Measurements from ENCODE around the gene HGF. TPM values are rescaled to one million over a fixed set of nuclear protein-coding genes. Genes with fewer than 3 reads are reported as not detected.
"Not testable (repeated sequence)": the region's sequence is repeated elsewhere in the genome, so short reads cannot be mapped to it uniquely, and the experiment has no call there.

The HGF gene
- total RNA-seq, 2 experiments from 2014 or later = not detected

DNA sequence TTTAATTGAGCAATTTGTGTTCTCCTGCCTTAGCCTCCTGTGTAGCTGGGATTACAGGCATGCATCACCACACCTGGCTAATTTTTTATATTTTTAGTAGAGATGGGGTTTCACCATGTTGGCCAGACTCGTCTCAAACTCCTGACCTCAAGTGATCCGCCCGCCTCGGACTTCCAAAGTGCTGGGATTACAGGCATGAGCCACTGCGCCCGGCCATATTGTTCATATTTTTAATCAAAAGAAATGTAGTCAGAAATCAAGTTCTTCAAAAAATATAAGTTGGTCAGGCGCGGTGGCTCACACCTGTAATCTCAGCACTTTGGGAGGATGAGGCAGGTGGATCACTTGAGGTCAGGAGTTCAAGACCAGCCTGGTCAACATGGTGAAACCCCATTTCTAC lies 47.6 kb downstream of the HGF start:
- H3K27me3 Mint-ChIP-seq; H3K9me3 Mint-ChIP-seq; ATAC-seq (ENCODE audit: low read depth); H3K4me1 Mint-ChIP-seq; H3K36me3 Mint-ChIP-seq; H3K4me3 Mint-ChIP-seq; POLR2A ChIA-PET; H3K27ac Mint-ChIP-seq; DNase-seq: not testable (repeated sequence)

DNA sequence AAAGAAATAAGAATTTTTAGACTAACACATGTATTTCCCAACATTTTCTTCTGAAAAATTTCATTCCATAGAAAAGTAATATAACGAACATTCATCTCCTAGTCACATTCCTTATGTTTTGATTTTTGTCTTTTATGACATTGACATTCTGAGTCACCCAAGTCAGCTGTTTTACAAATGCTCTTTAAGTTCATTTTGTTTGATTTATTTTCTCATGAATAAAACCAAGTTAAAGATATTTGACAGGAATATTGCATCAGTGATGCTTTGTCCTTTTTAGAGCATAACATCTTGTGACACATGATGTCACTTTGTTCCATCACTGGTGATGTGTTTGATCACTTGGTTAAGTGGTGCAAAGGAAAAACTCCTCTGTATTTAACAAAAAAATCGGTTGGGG lies 48.4 kb downstream of the HGF start:
- DNase-seq = no peak
- Mint-ChIP-seq H3K4me1 (no peaks in the 10 kb centered on the region), H3K36me3 (no peaks in the 10 kb centered on the region), H3K27ac (no peak overlapping the region), H3K27me3 (peaks cover 2% of the 10 kb centered on the region), H3K4me3 (no peak overlapping the region), H3K9me3 (no peaks in the 10 kb centered on the region)
- POLR2A ChIA-PET = no interaction called here
- ATAC-seq (ENCODE audit: low read depth) = no peak

DNA sequence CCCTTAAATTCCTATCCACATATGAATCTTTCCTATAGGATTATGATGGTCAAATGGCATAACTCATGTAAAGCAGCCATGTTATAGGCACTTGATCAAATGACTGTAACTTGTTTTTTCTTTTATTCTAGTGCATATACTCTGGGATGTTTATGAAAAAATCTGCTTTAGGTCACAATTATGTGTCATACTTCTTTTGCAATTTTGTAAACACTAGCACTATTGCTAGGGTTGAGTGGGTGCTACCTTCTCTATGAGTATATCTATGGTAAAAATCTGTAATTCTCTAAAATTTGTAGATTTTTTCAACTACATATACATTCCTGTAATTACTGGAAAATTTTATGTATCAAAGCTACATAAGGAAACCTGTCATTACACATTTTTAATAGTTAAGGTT lies 50.0 kb downstream of the HGF start:
- no peaks in the 10 kb centered on the region for H3K4me1 Mint-ChIP-seq
- ATAC-seq (ENCODE audit: low read depth) (no peak), DNase-seq (no peak)
- H3K9me3 Mint-ChIP-seq = no peaks in the 10 kb centered on the region
- no peak overlapping the region for H3K4me3 Mint-ChIP-seq
- no peak overlapping the region for H3K27ac Mint-ChIP-seq
- H3K27me3 Mint-ChIP-seq = peaks cover 2% of the 10 kb centered on the region
- POLR2A ChIA-PET = no interaction called here
- H3K36me3 Mint-ChIP-seq = no peaks in the 10 kb centered on the region

DNA sequence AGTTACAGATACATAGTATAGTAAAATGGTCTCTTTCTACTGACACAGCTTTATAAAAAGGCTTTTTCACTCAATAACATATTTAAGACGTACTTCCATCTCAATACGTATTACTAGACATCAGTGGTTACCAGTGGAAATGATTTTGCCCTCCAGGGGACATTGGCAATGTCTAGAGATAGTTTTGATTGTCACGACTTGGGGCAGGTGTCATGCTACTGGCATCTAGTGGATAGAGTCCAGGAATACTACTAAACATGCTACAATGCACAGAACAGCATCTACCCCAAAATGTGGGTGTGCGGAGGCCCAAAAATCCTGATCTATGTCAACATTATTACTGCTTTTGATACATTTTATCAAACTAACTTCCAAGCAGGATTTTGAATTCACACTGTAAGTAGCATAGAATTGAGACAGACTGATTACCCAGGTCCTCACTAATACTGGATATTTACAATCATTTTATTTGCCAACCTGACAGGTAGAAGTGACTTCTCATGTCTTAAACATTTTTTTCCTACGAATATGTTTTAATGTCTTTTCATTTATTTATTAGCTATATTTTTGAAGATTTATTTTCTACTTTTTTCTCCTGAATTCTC lies 53.8 kb downstream of the HGF start:
- ATAC-seq (ENCODE audit: low read depth) (no peak), DNase-seq (no peak)
- H3K27me3 Mint-ChIP-seq = peaks cover 2% of the 10 kb centered on the region
- H3K4me1 Mint-ChIP-seq = no peaks in the 10 kb centered on the region
- H3K27ac Mint-ChIP-seq = no peak overlapping the region
- POLR2A ChIA-PET = no interaction called here
- no peaks in the 10 kb centered on the region for H3K9me3 Mint-ChIP-seq
- H3K4me3 Mint-ChIP-seq = no peak overlapping the region
- no peaks in the 10 kb centered on the region for H3K36me3 Mint-ChIP-seq

DNA sequence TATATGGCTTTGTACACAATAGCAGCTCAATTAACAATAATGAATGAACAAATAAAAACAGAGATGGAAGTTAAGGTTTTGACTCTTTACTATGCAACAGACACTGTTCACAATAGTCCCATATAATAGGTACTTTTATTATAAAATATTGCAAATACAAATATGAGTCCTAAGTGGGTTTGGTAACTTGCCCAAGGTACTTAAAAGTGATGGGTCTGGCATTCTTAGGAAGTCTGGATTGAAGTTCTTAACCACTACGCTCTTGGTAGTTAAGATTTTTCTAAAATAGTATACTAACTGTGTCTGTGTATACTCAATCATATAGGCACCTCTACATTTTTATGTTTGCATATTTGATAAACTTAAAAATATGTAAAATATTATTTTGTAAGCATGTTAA lies 55.5 kb downstream of the HGF start:
- no peaks in the 10 kb centered on the region for H3K36me3 Mint-ChIP-seq
- peaks cover 2% of the 10 kb centered on the region for H3K27me3 Mint-ChIP-seq
- no peaks in the 10 kb centered on the region for H3K4me1 Mint-ChIP-seq
- H3K9me3 Mint-ChIP-seq = no peaks in the 10 kb centered on the region
- POLR2A ChIA-PET = no interaction called here
- no peak overlapping the region for H3K27ac Mint-ChIP-seq
- DNase-seq = no peak
- no peak for ATAC-seq (ENCODE audit: low read depth)
- no peak overlapping the region for H3K4me3 Mint-ChIP-seq

DNA sequence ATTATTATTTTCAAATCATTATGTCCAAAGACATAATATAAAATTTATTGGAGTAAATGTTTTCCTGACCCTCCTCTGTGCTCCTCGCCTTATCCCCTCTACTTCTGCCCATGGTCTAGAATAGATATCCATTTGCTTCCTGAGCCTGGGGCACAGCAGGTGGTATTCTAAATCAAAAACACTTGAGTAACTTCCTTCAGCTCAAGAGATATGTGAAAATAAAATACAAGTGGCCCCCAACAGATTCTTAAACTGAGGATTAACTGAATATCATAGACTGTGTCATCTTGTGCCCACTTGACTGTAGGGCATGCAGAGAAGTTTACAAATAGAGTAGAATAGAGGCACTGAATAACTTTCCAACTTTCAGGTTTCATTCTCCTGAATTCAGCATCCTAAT lies 59.1 kb downstream of the HGF start:
- no peaks in the 10 kb centered on the region for H3K36me3 Mint-ChIP-seq
- no peak for DNase-seq
- no peak for ATAC-seq (ENCODE audit: low read depth)
- POLR2A ChIA-PET = no interaction called here
- H3K27ac Mint-ChIP-seq = no peak overlapping the region
- no peaks in the 10 kb centered on the region for H3K9me3 Mint-ChIP-seq
- H3K4me3 Mint-ChIP-seq = no peak overlapping the region
- H3K27me3 Mint-ChIP-seq = no peaks in the 10 kb centered on the region
- no peaks in the 10 kb centered on the region for H3K4me1 Mint-ChIP-seq

DNA sequence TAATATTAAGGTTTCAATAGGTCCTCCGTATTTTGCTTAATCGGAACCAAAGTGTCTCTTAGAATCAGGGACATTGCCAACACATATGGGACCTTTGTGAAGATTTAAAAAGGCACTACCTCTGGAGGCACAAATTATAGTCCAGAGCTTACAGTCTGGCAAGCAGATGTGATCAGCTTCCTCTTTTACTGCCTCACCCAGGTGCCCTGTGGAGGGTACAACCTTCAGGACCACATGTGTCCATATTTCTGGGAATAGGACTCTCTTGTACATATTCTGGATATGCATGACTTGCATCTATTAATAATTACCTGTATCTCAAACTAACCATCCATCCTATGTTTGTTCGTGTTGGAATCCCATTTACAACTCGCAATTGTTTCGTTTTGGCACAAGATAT lies 60.0 kb downstream of the HGF start:
- H3K4me3 Mint-ChIP-seq = no peak overlapping the region
- ATAC-seq (ENCODE audit: low read depth) (no peak), DNase-seq (no peak)
- no peak overlapping the region for H3K27ac Mint-ChIP-seq
- POLR2A ChIA-PET = no interaction called here
- no peaks in the 10 kb centered on the region for H3K9me3 Mint-ChIP-seq
- no peaks in the 10 kb centered on the region for H3K4me1 Mint-ChIP-seq
- no peaks in the 10 kb centered on the region for H3K36me3 Mint-ChIP-seq
- H3K27me3 Mint-ChIP-seq = no peaks in the 10 kb centered on the region

DNA sequence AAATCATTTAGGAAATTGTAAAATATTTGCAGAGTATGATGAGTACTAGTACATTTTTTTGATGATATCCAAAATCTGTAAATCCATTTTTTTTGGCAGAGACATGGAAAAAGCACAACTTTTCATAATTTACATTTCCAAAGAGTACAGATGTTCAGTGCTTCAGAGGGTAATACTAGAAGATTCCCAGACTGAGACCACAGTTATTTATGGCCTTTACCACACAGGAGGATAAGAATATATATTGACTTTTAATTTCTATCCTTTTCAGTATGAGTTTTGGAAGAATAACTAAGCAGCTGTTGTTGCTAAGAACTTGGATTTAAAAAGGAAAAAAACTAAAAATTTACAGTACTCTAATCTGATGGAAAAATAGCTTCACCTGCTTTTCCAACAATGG lies 61.9 kb downstream of the HGF start:
- no peak for ATAC-seq (ENCODE audit: low read depth)
- POLR2A ChIA-PET = no interaction called here
- Mint-ChIP-seq H3K9me3 (no peaks in the 10 kb centered on the region), H3K4me3 (no peak overlapping the region), H3K36me3 (no peaks in the 10 kb centered on the region), H3K27ac (no peak overlapping the region), H3K4me1 (no peaks in the 10 kb centered on the region), H3K27me3 (no peaks in the 10 kb centered on the region)
- no peak for DNase-seq

DNA sequence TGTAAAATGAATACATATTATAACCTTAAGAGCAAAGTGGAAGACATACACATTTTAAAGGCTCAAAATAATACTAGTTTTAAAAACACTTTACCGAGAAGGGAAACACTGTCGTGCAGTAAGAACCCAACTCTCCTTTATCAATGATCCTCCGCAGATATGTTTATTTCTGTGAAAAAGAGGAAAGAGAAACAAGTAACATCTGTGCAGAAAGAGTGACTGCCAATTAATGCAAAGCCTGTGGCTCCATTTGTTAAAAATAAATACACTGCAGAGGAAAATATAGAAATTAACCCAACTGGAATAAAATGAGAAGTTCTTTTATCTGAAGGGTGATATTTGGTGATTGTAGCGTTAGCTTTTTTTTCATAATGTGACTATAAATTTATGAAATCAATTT lies 62.7 kb downstream of the HGF start:
- H3K36me3 Mint-ChIP-seq = no peaks in the 10 kb centered on the region
- POLR2A ChIA-PET = no interaction called here
- H3K4me1 Mint-ChIP-seq = no peaks in the 10 kb centered on the region
- no peak for DNase-seq
- H3K27ac Mint-ChIP-seq = no peak overlapping the region
- H3K9me3 Mint-ChIP-seq = no peaks in the 10 kb centered on the region
- no peaks in the 10 kb centered on the region for H3K27me3 Mint-ChIP-seq
- ATAC-seq (ENCODE audit: low read depth) = no peak
- H3K4me3 Mint-ChIP-seq = no peak overlapping the region

DNA sequence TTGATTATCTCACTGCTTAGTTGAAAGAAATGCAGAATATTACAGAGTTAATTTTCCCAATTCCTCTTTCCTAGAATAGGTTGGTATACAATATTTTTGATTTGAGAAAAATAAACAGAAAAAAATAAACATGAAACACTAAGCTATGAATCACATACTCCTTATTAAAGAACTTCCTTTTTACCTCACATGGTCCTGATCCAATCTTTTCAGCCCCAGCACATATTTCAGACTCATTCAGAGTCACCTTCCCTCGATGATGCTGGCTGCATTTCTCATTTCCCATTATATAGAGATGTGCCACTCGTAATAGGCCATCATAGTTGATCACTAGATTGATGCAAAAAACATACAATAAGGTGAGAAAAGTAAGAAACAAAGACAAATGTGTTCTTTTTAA lies 64.6 kb downstream of the HGF start:
- DNase-seq = no peak
- POLR2A ChIA-PET = no interaction called here
- Mint-ChIP-seq H3K27ac (no peak overlapping the region), H3K4me3 (no peak overlapping the region), H3K9me3 (no peaks in the 10 kb centered on the region), H3K36me3 (no peaks in the 10 kb centered on the region), H3K4me1 (no peaks in the 10 kb centered on the region), H3K27me3 (no peaks in the 10 kb centered on the region)
- no peak for ATAC-seq (ENCODE audit: low read depth)

DNA sequence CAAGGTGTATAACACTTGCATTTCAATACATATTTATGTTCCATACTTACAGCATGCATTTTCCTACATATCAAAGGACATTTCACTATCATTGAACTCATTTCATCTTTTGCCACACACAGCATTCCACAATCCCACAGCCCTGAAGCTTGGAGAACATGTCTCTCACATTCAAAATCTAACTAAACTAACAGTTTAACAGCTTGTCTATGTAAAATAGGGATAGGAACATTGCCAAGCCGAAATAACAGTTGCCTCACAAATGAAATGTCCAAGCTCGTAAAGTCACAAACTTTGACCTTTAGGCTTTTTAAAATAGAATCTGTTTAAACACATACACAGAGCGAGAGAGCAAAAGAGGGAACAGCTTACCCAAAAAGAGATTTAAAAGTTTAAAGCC lies 65.3 kb downstream of the HGF start:
- no peak for DNase-seq
- no peak for ATAC-seq (ENCODE audit: low read depth)
- POLR2A ChIA-PET = no interaction called here
- no peaks in the 10 kb centered on the region for H3K36me3 Mint-ChIP-seq
- H3K4me1 Mint-ChIP-seq = no peaks in the 10 kb centered on the region
- H3K9me3 Mint-ChIP-seq = no peaks in the 10 kb centered on the region
- no peaks in the 10 kb centered on the region for H3K27me3 Mint-ChIP-seq
- H3K4me3 Mint-ChIP-seq = no peak overlapping the region
- H3K27ac Mint-ChIP-seq = no peak overlapping the region

DNA sequence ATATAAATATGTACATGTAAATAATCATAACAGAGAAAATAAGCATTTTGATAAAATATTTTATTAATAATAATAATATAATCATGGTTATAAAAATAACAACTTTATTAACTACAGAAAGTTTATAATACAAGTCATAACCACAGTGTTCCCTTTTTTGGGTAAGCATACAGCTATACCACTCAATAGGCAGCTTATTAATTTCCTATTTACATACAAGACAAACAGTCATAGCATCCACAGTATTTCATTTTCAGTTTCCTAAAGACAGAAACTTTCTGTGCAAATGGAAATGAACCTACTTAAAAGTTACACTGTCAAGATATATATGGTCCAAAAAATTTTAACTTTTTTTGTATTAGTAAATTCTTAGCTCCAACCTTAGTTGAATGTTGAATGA lies 70.9 kb downstream of the HGF start:
- no peaks in the 10 kb centered on the region for H3K4me1 Mint-ChIP-seq
- POLR2A ChIA-PET = no interaction called here
- DNase-seq = no peak
- no peak for ATAC-seq (ENCODE audit: low read depth)
- no peaks in the 10 kb centered on the region for H3K9me3 Mint-ChIP-seq
- H3K27ac Mint-ChIP-seq = no peak overlapping the region
- H3K36me3 Mint-ChIP-seq = no peaks in the 10 kb centered on the region
- no peak overlapping the region for H3K4me3 Mint-ChIP-seq
- no peaks in the 10 kb centered on the region for H3K27me3 Mint-ChIP-seq

DNA sequence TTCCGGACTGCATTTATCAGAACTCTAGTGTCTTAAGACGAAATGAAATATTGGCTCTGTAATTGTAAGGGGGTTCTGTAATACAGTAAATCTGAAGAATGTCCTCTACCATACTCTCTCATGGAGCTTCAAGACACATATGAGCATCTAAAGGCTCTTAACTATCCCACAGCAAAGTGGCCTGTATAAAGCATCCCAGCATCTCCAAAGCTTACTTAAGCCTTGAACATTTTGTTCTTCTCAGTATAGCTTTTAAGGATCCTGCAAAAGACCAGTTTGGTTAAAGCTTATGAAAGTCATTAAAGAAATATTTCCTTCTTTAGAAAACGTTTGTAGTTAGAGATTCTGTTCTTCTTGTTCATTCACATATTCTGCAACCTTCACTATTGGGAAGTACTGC lies 75.1 kb downstream of the HGF start:
- ATAC-seq (ENCODE audit: low read depth) = no peak
- POLR2A ChIA-PET = no interaction called here

DNA sequence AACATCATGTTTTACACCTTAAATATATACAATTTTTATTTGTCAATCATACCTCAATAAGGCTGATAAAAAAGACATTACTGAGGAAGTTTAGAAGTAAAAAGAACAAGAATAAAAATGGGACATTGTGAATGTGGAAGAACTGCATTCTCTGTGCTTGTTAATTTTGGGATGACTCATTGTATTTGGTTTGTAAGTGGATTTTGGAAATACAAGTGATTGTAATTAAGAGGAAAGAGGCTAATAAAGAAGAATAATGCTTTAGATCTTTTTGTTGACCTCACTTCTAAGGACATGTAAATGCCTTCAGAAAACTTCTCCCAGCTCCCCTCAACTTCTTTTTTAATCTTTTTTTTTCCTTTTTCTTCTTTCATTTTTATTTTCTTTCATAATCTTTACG lies 76.0 kb downstream of the HGF start:
- POLR2A ChIA-PET = no interaction called here
- H3K4me1 Mint-ChIP-seq = no peaks in the 10 kb centered on the region
- DNase-seq (no peak), ATAC-seq (ENCODE audit: low read depth) (no peak)
- no peak overlapping the region for H3K27ac Mint-ChIP-seq
- no peaks in the 10 kb centered on the region for H3K27me3 Mint-ChIP-seq
- H3K9me3 Mint-ChIP-seq = no peaks in the 10 kb centered on the region
- no peak overlapping the region for H3K4me3 Mint-ChIP-seq
- no peaks in the 10 kb centered on the region for H3K36me3 Mint-ChIP-seq

More for the DNA sequence above, 75.1 kb downstream of the HGF start:
- H3K27me3 Mint-ChIP-seq = no peaks in the 10 kb centered on the region
- no peak for DNase-seq
- H3K4me1 Mint-ChIP-seq = no peaks in the 10 kb centered on the region
- H3K4me3 Mint-ChIP-seq = no peak overlapping the region
- H3K27ac Mint-ChIP-seq = no peak overlapping the region
- no peaks in the 10 kb centered on the region for H3K9me3 Mint-ChIP-seq
- H3K36me3 Mint-ChIP-seq = no peaks in the 10 kb centered on the region

DNA sequence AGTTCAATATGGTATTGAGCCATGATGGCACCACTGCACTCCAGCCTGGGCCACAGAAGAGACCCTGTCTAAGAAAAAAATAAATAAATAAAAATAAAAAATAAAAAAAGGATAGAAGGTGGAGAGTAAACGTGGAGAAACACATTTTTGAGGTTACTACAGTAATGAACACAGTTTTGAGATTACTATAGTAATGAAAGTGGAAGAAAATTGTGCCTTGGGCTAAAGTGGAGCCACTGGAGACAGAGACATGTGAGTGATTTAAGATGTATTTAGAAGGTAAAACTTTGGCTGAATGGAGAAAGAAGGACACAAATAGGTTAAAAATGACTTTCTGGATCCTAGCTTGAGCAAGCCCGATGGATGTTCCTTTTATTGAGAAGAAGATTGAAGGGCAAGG lies 76.8 kb downstream of the HGF start:
- no peak overlapping the region for H3K27ac Mint-ChIP-seq
- H3K4me3 Mint-ChIP-seq = no peak overlapping the region
- ATAC-seq (ENCODE audit: low read depth) (no peak), DNase-seq (no peak)
- no peaks in the 10 kb centered on the region for H3K36me3 Mint-ChIP-seq
- H3K9me3 Mint-ChIP-seq = no peaks in the 10 kb centered on the region
- POLR2A ChIA-PET = no interaction called here
- H3K27me3 Mint-ChIP-seq = no peaks in the 10 kb centered on the region
- no peaks in the 10 kb centered on the region for H3K4me1 Mint-ChIP-seq

Data from activated naive CD8-positive, alpha-beta T cell treated with anti-CD3 and anti-CD28 coated beads, Interleukin-2, amount 10 ng/mL, durations not matched to agents 7 days and 5 days (primary cell).